Spleen (tissue), 7 donors: ENCODE measurements around the gene NAALADL2.

Source experiments
- POLR2A ChIP-seq, 3 donors: fragments of 450-650 bp; IDR thresholded peaks; one replicate each; pipeline ENCODE4 v1.5.1; 2017; ENCODE audit warnings: antibody characterized with exemption in 3 of 3, mild to moderate bottlenecking in 1 of 3
- POLR2AphosphoS5 ChIP-seq, 3 donors: sonication (generic); formaldehyde crosslinking; IDR thresholded peaks; one replicate each; pipeline ENCODE4 v1.5.1; 2017; ENCODE audit warnings: antibody characterized with exemption in 3 of 3
- TF ChIP-seq, protein P1 (sequence below), 11 experiments: fragments of 200-600 bp in 7 of 11; fragments of 450-650 bp in 4 of 11; sonication (generic) in 4 of 11; IDR thresholded peaks in 8 of 11; conservative IDR thresholded peaks in 3 of 11; 1 replicate in 7 of 11; 2 replicates in 4 of 11; pipeline versions ENCODE4 v1.4.0 to v1.8.0; 2016 to 2021; ENCODE audit warnings: antibody characterized with exemption in 11 of 11, inconsistent platforms in 4 of 11, mild to moderate bottlenecking in 1 of 11
- donor health status: DM: no; HTN: no; CAD: no; lungs with moderate emphysema.
- donor health status: DM: no; HTN: no; CAD: no.
- donor health status: DM: no; HTN: no; CAD: no.

DNA sequence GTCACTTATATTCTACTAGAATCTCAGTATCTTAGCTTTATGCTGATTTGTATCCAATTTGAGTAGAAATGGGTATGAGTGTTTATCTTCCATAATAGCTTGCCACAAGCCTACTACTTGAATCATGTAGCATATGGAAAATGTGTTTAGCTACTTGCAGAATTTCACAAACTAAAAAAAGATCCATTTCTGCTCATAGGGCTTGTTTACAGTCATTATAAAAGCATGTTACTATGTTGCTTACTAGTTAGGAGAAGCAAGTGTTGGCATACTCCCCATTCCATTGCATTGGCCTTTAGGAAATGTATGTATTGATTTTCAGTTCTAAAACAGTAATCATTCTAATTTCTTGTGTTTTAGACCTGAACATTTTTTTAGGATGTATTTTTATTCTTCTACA lies 939.2 kb downstream of the NAALADL2 start:
- no peak for TF ChIP-seq POLR2A (IDR thresholded peaks at IDR 0.05)
- TF ChIP-seq, protein P1, sequence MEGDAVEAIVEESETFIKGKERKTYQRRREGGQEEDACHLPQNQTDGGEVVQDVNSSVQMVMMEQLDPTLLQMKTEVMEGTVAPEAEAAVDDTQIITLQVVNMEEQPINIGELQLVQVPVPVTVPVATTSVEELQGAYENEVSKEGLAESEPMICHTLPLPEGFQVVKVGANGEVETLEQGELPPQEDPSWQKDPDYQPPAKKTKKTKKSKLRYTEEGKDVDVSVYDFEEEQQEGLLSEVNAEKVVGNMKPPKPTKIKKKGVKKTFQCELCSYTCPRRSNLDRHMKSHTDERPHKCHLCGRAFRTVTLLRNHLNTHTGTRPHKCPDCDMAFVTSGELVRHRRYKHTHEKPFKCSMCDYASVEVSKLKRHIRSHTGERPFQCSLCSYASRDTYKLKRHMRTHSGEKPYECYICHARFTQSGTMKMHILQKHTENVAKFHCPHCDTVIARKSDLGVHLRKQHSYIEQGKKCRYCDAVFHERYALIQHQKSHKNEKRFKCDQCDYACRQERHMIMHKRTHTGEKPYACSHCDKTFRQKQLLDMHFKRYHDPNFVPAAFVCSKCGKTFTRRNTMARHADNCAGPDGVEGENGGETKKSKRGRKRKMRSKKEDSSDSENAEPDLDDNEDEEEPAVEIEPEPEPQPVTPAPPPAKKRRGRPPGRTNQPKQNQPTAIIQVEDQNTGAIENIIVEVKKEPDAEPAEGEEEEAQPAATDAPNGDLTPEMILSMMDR (IDR thresholded peaks at IDR 0.05 in 8 of 11, conservative IDR thresholded peaks at IDR 0.05 in 3 of 11), result no peak
- TF ChIP-seq POLR2AphosphoS5 (IDR thresholded peaks at IDR 0.05), result no peak
